Endothelial cell of umbilical vein (primary cell): ENCODE data around the gene PLA2G6. TPM values are rescaled to one million over a fixed set of nuclear protein-coding genes. Genes with fewer than 3 reads are reported as not detected.

Source experiments
- BruUV-seq: library from RNA; stranded (reverse); fragments of 400-500 nt; replicated peaks from 2 replicates; lab custom pipeline; 2021; lab: Mats Ljungman, UMichigan
- CTCF ChIA-PET: fragments of 300-600, 350-600 bp; sonication (Branson Sonifier 250); formaldehyde crosslinking; loops from one replicate; lab custom pipeline; 2021; ENCODE audit warnings: antibody characterized with exemption, inconsistent platforms; lab: Charles Lee
- POLR2A ChIA-PET: fragments of 300-600, 350-600 bp; sonication (Branson Sonifier 250); formaldehyde crosslinking; loops from one replicate; lab custom pipeline; 2021; ENCODE audit warnings: antibody characterized with exemption, inconsistent platforms; lab: Charles Lee
- DNase-seq: peaks from one replicate; pipeline ENCODE4 v3.0.0-alpha.2; 2011; ENCODE audit warnings: low read depth, low spot score
- FAIRE-seq: peaks from 2 replicates; lab custom pipeline; 2011; peaks lifted over from hg19 to GRCh38; lab: Jason Lieb, UNC
- H2AFZ ChIP-seq: 2 replicates; pipeline ENCODE4 v1.6.0; 2012; ENCODE audit warnings: low read depth, low read length, control low read depth, inconsistent platforms
- H3K27ac ChIP-seq: 2 replicates; pipeline ENCODE4 v1.5.1; 2011; ENCODE audit warnings: low read depth, mild to moderate bottlenecking, control low read depth, low read length, moderate library complexity; ENCODE audit not compliant: insufficient read depth
- H3K27me3 ChIP-seq, 2 experiments: 2 replicates each; pipeline versions ENCODE4 v1.6.0 to v1.6.1; 2011; ENCODE audit warnings: low read length in 2 of 2, mixed read lengths in 1 of 2; ENCODE audit not compliant: control insufficient read depth in 2 of 2, insufficient read depth in 2 of 2
- H3K36me3 ChIP-seq, 2 experiments: 2 replicates in 1 of 2; 3 replicates in 1 of 2; pipeline ENCODE4 v1.5.1; 2011; ENCODE audit warnings: low read length in 2 of 2, mild to moderate bottlenecking in 1 of 2, moderate library complexity in 1 of 2; ENCODE audit not compliant: control insufficient read depth in 2 of 2, insufficient read depth in 2 of 2; ENCODE audit errors: extremely low read depth in 1 of 2
- H3K4me1 ChIP-seq: 3 replicates; pipeline ENCODE4 v1.5.1; 2011; ENCODE audit warnings: mild to moderate bottlenecking, low read length; ENCODE audit not compliant: control insufficient read depth, insufficient read depth; ENCODE audit errors: extremely low read depth
- H3K4me2 ChIP-seq: 2 replicates; pipeline ENCODE4 v1.6.1; 2011; ENCODE audit warnings: low read length, control low read depth, mixed read lengths; ENCODE audit not compliant: insufficient read depth
- H3K4me3 ChIP-seq, 3 experiments: fragments of 200-600 bp in 1 of 3; sonication (generic), shearing (Covaris generic) in 1 of 3; replicated peaks in 1 of 3; 2 replicates each; pipeline ENCODE4 v1.5.1; 2011 to 2016; ENCODE audit warnings: control low read depth in 3 of 3, low read length in 3 of 3, mild to moderate bottlenecking in 2 of 3, inconsistent platforms in 1 of 3, low read depth in 1 of 3, moderate library complexity in 1 of 3; ENCODE audit not compliant: insufficient read depth in 1 of 3
- H3K79me2 ChIP-seq: 2 replicates; pipeline ENCODE4 v1.6.0; 2012; ENCODE audit warnings: low read length, inconsistent platforms; ENCODE audit not compliant: control insufficient read depth, insufficient read depth
- H3K9ac ChIP-seq: replicated peaks from 2 replicates; pipeline ENCODE3; 2011; ENCODE audit warnings: low read length, control low read depth; ENCODE audit not compliant: insufficient read depth; ENCODE audit errors: extremely low read depth
- H3K9me1 ChIP-seq: replicated peaks from 3 replicates; pipeline ENCODE4 v1.6.0; 2011; ENCODE audit warnings: mild to moderate bottlenecking, low read length; ENCODE audit not compliant: control insufficient read depth, insufficient read depth; ENCODE audit errors: extremely low read depth
- H3K9me3 ChIP-seq: replicated peaks from 2 replicates; pipeline ENCODE4 v1.5.1; 2012; ENCODE audit warnings: low read length, inconsistent platforms; ENCODE audit not compliant: control insufficient read depth, insufficient read depth
- H4K20me1 ChIP-seq: replicated peaks from 2 replicates; pipeline ENCODE3; 2011; ENCODE audit warnings: mild to moderate bottlenecking, low read length; ENCODE audit not compliant: control insufficient read depth, insufficient read depth; ENCODE audit errors: extremely low read depth
- CTCF ChIP-seq, 2 donors: IDR thresholded peaks; 1 replicate in 1 of 2; 2 replicates in 1 of 2; pipeline ENCODE4 v1.5.1; 2011; ENCODE audit warnings: low read length in 2 of 2, mild to moderate bottlenecking in 2 of 2, moderate library complexity in 2 of 2, control low read depth in 1 of 2, inconsistent platforms in 1 of 2, low read depth in 1 of 2; ENCODE audit not compliant: insufficient read depth in 1 of 2; ENCODE audit errors: extremely low read depth in 1 of 2
- EZH2 ChIP-seq: IDR thresholded peaks from 2 replicates; pipeline ENCODE4 v1.6.1; 2012; ENCODE audit warnings: borderline replicate concordance, low read depth, mild to moderate bottlenecking, moderate library complexity, low read length, inconsistent platforms; ENCODE audit not compliant: severe bottlenecking
- FOS ChIP-seq: IDR thresholded peaks from 2 replicates; pipeline ENCODE4 v1.6.1; 2011; ENCODE audit warnings: mild to moderate bottlenecking, low read length, moderate library complexity, borderline replicate concordance; ENCODE audit not compliant: insufficient read depth
- GATA2 ChIP-seq: IDR thresholded peaks from 2 replicates; pipeline ENCODE4 v1.7.0; 2011; ENCODE audit warnings: low read depth, mild to moderate bottlenecking, moderate library complexity, mixed read lengths, low read length; ENCODE audit not compliant: insufficient read length, insufficient read depth
- JUN ChIP-seq: IDR thresholded peaks from 2 replicates; pipeline ENCODE4 v1.6.1; 2011; ENCODE audit warnings: borderline replicate concordance, low read depth; ENCODE audit not compliant: insufficient read length, insufficient read depth
- MAX ChIP-seq: IDR thresholded peaks from 2 replicates; pipeline ENCODE4 v1.6.1; 2011; ENCODE audit not compliant: insufficient read depth, insufficient read length
- MYC ChIP-seq: IDR thresholded peaks from one replicate; pipeline ENCODE4 v1.6.1; 2011; ENCODE audit warnings: mild to moderate bottlenecking, low read depth, low read length
- POLR2A ChIP-seq: IDR thresholded peaks from 2 replicates; pipeline ENCODE4 v1.6.1; 2012; ENCODE audit warnings: low read depth, mild to moderate bottlenecking, control low read depth, low read length
- POLR2AphosphoS5 ChIP-seq: IDR thresholded peaks from 2 replicates; pipeline ENCODE4 v1.6.1; 2012; ENCODE audit warnings: low read depth, mild to moderate bottlenecking, control low read depth, low read length, moderate library complexity; ENCODE audit not compliant: insufficient read depth
- dilution Hi-C: fragments of 300-500 bp; cut with MboI; formaldehyde crosslinking; loops from one replicate; pipeline ENCODE4 v1.15.0; 2019; ENCODE audit warnings: low sequenced_read_pairs; ENCODE audit not compliant: extremely low pct_ligation_motif_present
- intact Hi-C: fragments of 100-400 bp; cut with micrococcal nuclease; formaldehyde crosslinking; loops from one replicate; pipeline ENCODE4 v1.10.0; 2022
- polyA plus RNA-seq, 4 experiments: library from polyadenylated mRNA; depleted of rRNA in 3 of 4; stranded (reverse) in 3 of 4; unstranded in 1 of 4; fragments of >200 nt; gene quantifications; 2 replicates each; pipeline versions ENCODE4 v1.2.1 to v1.2.3, GENCODE V29; 2011 to 2012; ENCODE audit warnings: missing spikeins in 1 of 4
- total RNA-seq: library from RNA; stranded (reverse); gene quantifications from 2 replicates; pipeline ENCODE4 v1.2.3, GENCODE V29; 2021

PLA2G6 gene
- total and polyA plus RNA-seq, 2 donors (not counting 3 experiments of a cell fraction or from before 2014, with no cell fraction given) = 6.6 to 10.3 TPM

GRCh38 chr22:38187413-38188212, 6.0 kb upstream of the PLA2G6 start:
- H3K27ac ChIP-seq = no peak overlapping the region
- H3K79me2 ChIP-seq = no peaks in the 10 kb centered on the region
- H3K4me1 ChIP-seq = peaks cover 10% of the 10 kb centered on the region
- intact Hi-C loops = no loop called here
- H3K4me2 ChIP-seq = no peak overlapping the region
- BruUV-seq = no TSS peak
- no peaks in the 10 kb centered on the region for H3K36me3 ChIP-seq
- no peaks in the 10 kb centered on the region for H4K20me1 ChIP-seq
- H3K9me1 ChIP-seq = no peaks in the 10 kb centered on the region
- TF ChIP-seq EZH2 (no peak), GATA2 (no peak), FOS (no peak), MAX (no peak), POLR2A (no peak), CTCF (IDR thresholded peaks at IDR 0.05; ENCODE audit: extremely low read depth in 1 of 2, insufficient read depth in 1 of 2, low read depth in 1 of 2, low read length in 2 of 2) (no peak), POLR2AphosphoS5 (no peak), JUN (no peak), MYC (no peak)
- H2AFZ ChIP-seq = no peak overlapping the region
- ChIA-PET CTCF (interaction anchor here (1.4 to 1.8 kb wide), 3 partner anchors 9 to 73 kb away, joined by 3 to 14 read pairs (median 5); no protein-coding TSS in a partner anchor), POLR2A (interaction anchor here (1.8 kb wide), 1 partner anchor 12 kb away, joined by 7 read pairs; no protein-coding TSS in a partner anchor)
- peak; percentile 75 for DNase-seq
- H3K4me3 ChIP-seq = no peak overlapping the region
- peak; percentile 75 for FAIRE-seq
- H3K9me3 ChIP-seq = no peaks in the 10 kb centered on the region
- no peak overlapping the region for H3K9ac ChIP-seq
- dilution Hi-C loops = no loop called here
- no peaks in the 10 kb centered on the region for H3K27me3 ChIP-seq
